K562 (cell line): ENCODE data around the gene PPP1R14D. TPM values are rescaled to one million over a fixed set of nuclear protein-coding genes. Genes with fewer than 3 reads are reported as not detected.

Experiments used
- CBX1 ChIP-seq: sonication (generic); IDR thresholded peaks from 2 replicates; pipeline ENCODE4 v1.6.1; 2016; ENCODE audit warnings: antibody characterized with exemption, low read depth, mild to moderate bottlenecking
- CHD1 ChIP-seq: fragments of 200-600 bp; sonication (generic); IDR thresholded peaks from one replicate; pipeline ENCODE4 v1.6.1; 2012; ENCODE audit warnings: mild to moderate bottlenecking, moderate library complexity, low read length, inconsistent platforms
- E2F4 ChIP-seq: sonication (generic); formaldehyde crosslinking; IDR thresholded peaks from 2 replicates; pipeline ENCODE4 v1.8.0; 2022; ENCODE audit warnings: mild to moderate bottlenecking, low read depth, missing genetic modification reagents
- HNRNPH1 ChIP-seq: fragments of 200-400 bp; formaldehyde crosslinking; optimal IDR thresholded peaks from 2 replicates; pipeline ENCODE3; 2017; ENCODE audit warnings: low read depth, mild to moderate bottlenecking, low read length, moderate library complexity
- ID3 ChIP-seq, 2 experiments: fragments of 250-450 bp in 1 of 2; fragments of 450-650 bp in 1 of 2; sonication (Bioruptor Pico) in 1 of 2; IDR thresholded peaks; 2 replicates each; pipeline versions ENCODE4 v1.6.1 to v1.8.0; 2016 to 2021; ENCODE audit warnings: mild to moderate bottlenecking in 2 of 2, moderate library complexity in 2 of 2, missing compliant biosample characterization in 1 of 2, missing genetic modification characterization in 1 of 2
- JUNB ChIP-seq: fragments of 450-650 bp; formaldehyde crosslinking; conservative IDR thresholded peaks from 2 replicates; pipeline ENCODE4 v1.4.0; 2020; ENCODE audit warnings: mild to moderate bottlenecking
- JUND ChIP-seq, 2 experiments: IDR thresholded peaks; 2 replicates in 1 of 2; 3 replicates in 1 of 2; pipeline ENCODE4 v1.6.1; 2011; ENCODE audit warnings: borderline replicate concordance in 2 of 2, low read depth in 2 of 2, low read length in 2 of 2, improper control_type of control experiment in 1 of 2, missing biosample characterization in 1 of 2, missing genetic modification characterization in 1 of 2, missing genetic modification reagents in 1 of 2
- MTF1 ChIP-seq: fragments of 250-450 bp; sonication (Bioruptor Pico); IDR thresholded peaks from 2 replicates; pipeline ENCODE4 v1.9.0; 2021; ENCODE audit warnings: moderate library complexity, mild to moderate bottlenecking, inconsistent platforms, borderline replicate concordance
- NCOA2 ChIP-seq, 2 experiments: fragments of 450-650 bp; IDR thresholded peaks; 2 replicates each; pipeline ENCODE4 v1.6.1; 2018; ENCODE audit warnings: mild to moderate bottlenecking in 2 of 2, moderate library complexity in 1 of 2; ENCODE audit not compliant: partially characterized antibody in 2 of 2
- NFRKB ChIP-seq: fragments of 450-650 bp; IDR thresholded peaks from 2 replicates; pipeline ENCODE4 v1.6.1; 2016; ENCODE audit warnings: low read depth
- RBM25 ChIP-seq: fragments of 200-400 bp; formaldehyde crosslinking; IDR thresholded peaks from 2 replicates; pipeline ENCODE4 v1.6.1; 2018; ENCODE audit warnings: low read length, low read depth, moderate library complexity; ENCODE audit not compliant: severe bottlenecking
- RFX5 ChIP-seq: IDR thresholded peaks from 2 replicates; pipeline ENCODE4 v1.6.1; 2011; ENCODE audit warnings: low read depth, mild to moderate bottlenecking, improper control_type of control experiment, low read length
- RNF2 ChIP-seq: sonication (generic); IDR thresholded peaks from 2 replicates; pipeline ENCODE4 v1.6.1; 2016
- SAFB2 ChIP-seq: fragments of 200-400 bp; formaldehyde crosslinking; IDR thresholded peaks from 2 replicates; pipeline ENCODE4 v1.6.1; 2018; ENCODE audit warnings: borderline replicate concordance, low read length, low read depth, moderate library complexity; ENCODE audit not compliant: severe bottlenecking
- SRSF9 ChIP-seq: fragments of 200-400 bp; formaldehyde crosslinking; IDR thresholded peaks from 2 replicates; pipeline ENCODE4 v1.6.1; 2017; ENCODE audit warnings: low read depth, low read length, borderline replicate concordance
- ZKSCAN3 ChIP-seq: fragments of 250-450 bp; sonication (Bioruptor Pico); IDR thresholded peaks from 2 replicates; pipeline ENCODE4 v1.4.0; 2020
- ZNF77 ChIP-seq: fragments of 250-450 bp; sonication (Bioruptor Pico); IDR thresholded peaks from 2 replicates; pipeline ENCODE4 v1.5.0; 2020
- ZNF778 ChIP-seq: fragments of 450-650 bp; formaldehyde crosslinking; IDR thresholded peaks from 2 replicates; pipeline ENCODE4 v1.4.0; 2020; ENCODE audit warnings: mild to moderate bottlenecking, moderate library complexity
- polyA plus RNA-seq, 8 experiments: library from polyadenylated mRNA; depleted of rRNA in 4 of 8; stranded (reverse) in 5 of 8; unstranded in 3 of 8; fragments of >200 nt; fragmentation: Nextera tagmentation in 2 of 8; fragmentation: Illumina TruSeq in 1 of 8; extraction: Ambion mirVana in 2 of 8; extraction: Trizol in 1 of 8; gene quantifications; 2 replicates each; pipeline versions ENCODE4 v1.2.1 to v1.2.3, GENCODE V29; 2011 to 2014; ENCODE audit warnings: inconsistent platforms in 1 of 8, missing spikeins in 1 of 8
- total RNA-seq, 7 experiments: library from RNA; depleted of rRNA in 6 of 7; stranded (reverse); fragments of >200 nt in 6 of 7; fragmentation: Illumina TruSeq in 2 of 7; extraction: Trizol in 2 of 7; gene quantifications; 2 replicates each; pipeline versions ENCODE4 v1.2.1 to v1.2.3, GENCODE V29; 2011 to 2021; ENCODE audit warnings: low replicate concordance in 1 of 7
- TF ChIP-seq, protein P1 (sequence below): sonication (generic); formaldehyde crosslinking; IDR thresholded peaks from 2 replicates; pipeline ENCODE4 v1.9.0; 2022; ENCODE audit warnings: mild to moderate bottlenecking, missing genetic modification reagents
- TF ChIP-seq, protein P2 (sequence below): sonication (generic); formaldehyde crosslinking; IDR thresholded peaks from 2 replicates; pipeline ENCODE4 v1.8.0; 2022; ENCODE audit warnings: missing genetic modification reagents, mild to moderate bottlenecking, borderline replicate concordance
- TF ChIP-seq, protein P3 (sequence below): fragments of 250-450 bp; sonication (Bioruptor Pico); IDR thresholded peaks from 2 replicates; pipeline ENCODE4 v1.5.0; 2021; ENCODE audit warnings: mild to moderate bottlenecking, borderline replicate concordance

PPP1R14D gene
- total and polyA plus RNA-seq, 9 of the 15 experiments (the other 6 are each of a cell fraction or from before 2014, with no cell fraction given), result 0.11 to 0.18 TPM; not detected in 7

DNA sequence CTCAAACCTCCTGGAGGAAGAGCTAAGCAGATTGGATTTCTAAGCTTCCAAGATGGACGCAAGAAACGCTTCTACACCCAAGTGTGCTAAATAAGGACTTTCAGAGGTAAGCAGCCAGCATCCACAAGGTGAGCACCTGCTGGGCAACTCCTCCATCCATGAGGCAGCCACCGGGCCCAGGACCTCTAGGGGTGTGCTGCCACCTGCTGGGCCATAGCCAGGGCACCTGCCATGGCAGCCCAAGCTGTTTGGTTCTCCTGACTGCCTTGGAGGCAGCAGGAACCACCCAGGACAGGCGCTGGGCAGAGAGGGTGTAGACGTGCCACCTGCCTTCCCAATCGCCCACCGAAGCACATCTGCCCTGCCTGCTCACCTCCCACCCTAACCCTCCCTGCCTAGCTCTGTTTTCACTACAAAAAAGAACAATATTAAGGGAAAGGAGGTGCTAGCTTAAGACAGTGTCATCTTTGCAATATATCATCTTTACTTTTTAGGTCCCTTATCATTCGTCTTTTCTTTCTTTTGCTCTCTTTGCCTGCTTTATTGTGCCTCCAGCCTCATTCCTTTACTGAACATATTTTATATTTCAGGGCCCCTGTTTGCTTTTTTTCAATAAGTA is 45.8 kb downstream of the PPP1R14D start (continued):
- TF ChIP-seq ID3 (CRISPR knock-in tag; IDR thresholded peaks at IDR 0.05) (no peak), ID3 (tag; IDR thresholded peaks at IDR 0.05) (no peak), RFX5 (no peak), SAFB2 (no peak), MTF1 (CRISPR knock-in tag) (no peak), CHD1 (no peak), JUNB (no peak), ZNF77 (CRISPR knock-in tag) (no peak), E2F4 (no peak), RNF2 (no peak), ZKSCAN3 (no peak), NCOA2 (IDR thresholded peaks at IDR 0.05; ENCODE audit: partially characterized antibody in 2 of 2) (no peak), NFRKB (no peak), SRSF9 (no peak), ZNF778 (CRISPR knock-in tag) (no peak), JUND (IDR thresholded peaks at IDR 0.05; ENCODE audit: borderline replicate concordance, low read depth, low read length) (peak; percentile 31; the same call in 1 of the 2 replicates), JUND (tag; IDR thresholded peaks at IDR 0.05; ENCODE audit: borderline replicate concordance, low read depth, low read length) (no peak; the same call in 2 of the 3 replicates), CBX1 (no peak), HNRNPH1 (no peak), RBM25 (no peak)
- TF ChIP-seq, protein P1, sequence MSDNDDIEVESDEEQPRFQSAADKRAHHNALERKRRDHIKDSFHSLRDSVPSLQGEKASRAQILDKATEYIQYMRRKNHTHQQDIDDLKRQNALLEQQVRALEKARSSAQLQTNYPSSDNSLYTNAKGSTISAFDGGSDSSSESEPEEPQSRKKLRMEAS (CRISPR knock-in tag), result peak; percentile 52; the same call in 1 of the 2 replicates
- TF ChIP-seq, protein P2, sequence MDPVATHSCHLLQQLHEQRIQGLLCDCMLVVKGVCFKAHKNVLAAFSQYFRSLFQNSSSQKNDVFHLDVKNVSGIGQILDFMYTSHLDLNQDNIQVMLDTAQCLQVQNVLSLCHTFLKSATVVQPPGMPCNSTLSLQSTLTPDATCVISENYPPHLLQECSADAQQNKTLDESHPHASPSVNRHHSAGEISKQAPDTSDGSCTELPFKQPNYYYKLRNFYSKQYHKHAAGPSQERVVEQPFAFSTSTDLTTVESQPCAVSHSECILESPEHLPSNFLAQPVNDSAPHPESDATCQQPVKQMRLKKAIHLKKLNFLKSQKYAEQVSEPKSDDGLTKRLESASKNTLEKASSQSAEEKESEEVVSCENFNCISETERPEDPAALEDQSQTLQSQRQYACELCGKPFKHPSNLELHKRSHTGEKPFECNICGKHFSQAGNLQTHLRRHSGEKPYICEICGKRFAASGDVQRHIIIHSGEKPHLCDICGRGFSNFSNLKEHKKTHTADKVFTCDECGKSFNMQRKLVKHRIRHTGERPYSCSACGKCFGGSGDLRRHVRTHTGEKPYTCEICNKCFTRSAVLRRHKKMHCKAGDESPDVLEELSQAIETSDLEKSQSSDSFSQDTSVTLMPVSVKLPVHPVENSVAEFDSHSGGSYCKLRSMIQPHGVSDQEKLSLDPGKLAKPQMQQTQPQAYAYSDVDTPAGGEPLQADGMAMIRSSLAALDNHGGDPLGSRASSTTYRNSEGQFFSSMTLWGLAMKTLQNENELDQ (CRISPR knock-in tag), result no peak
- TF ChIP-seq, protein P3, sequence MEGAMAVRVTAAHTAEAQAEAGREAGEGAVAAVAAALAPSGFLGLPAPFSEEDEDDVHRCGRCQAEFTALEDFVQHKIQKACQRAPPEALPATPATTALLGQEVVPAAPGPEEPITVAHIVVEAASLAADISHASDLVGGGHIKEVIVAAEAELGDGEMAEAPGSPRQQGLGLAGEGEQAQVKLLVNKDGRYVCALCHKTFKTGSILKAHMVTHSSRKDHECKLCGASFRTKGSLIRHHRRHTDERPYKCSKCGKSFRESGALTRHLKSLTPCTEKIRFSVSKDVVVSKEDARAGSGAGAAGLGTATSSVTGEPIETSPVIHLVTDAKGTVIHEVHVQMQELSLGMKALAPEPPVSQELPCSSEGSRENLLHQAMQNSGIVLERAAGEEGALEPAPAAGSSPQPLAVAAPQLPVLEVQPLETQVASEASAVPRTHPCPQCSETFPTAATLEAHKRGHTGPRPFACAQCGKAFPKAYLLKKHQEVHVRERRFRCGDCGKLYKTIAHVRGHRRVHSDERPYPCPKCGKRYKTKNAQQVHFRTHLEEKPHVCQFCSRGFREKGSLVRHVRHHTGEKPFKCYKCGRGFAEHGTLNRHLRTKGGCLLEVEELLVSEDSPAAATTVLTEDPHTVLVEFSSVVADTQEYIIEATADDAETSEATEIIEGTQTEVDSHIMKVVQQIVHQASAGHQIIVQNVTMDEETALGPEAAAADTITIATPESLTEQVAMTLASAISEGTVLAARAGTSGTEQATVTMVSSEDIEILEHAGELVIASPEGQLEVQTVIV, result no peak
